Immature natural killer cell (primary cell): ENCODE data around the gene IVNS1ABP. TPM values are rescaled to one million over a fixed set of nuclear protein-coding genes. Genes with fewer than 3 reads are reported as not detected.
"Not testable (repeated sequence)": the region's sequence is repeated elsewhere in the genome, so short reads cannot be mapped to it uniquely, and the experiment has no call there.

Experiments used
- DNase-seq, 3 donors: peaks; one replicate each; pipeline ENCODE4 v3.0.0; 2022; ENCODE audit warnings: mixed read lengths in 1 of 3
- H3K27ac Mint-ChIP-seq, 6 donors: one replicate each; pipeline ENCODE4 v1.8.0; 2020; ENCODE audit warnings: mixed read lengths in 6 of 6, mild to moderate bottlenecking in 5 of 6, inconsistent platforms in 4 of 6, moderate library complexity in 3 of 6
- H3K27me3 Mint-ChIP-seq, 3 donors: one replicate each; pipeline ENCODE4 v1.8.0; 2020 to 2021; ENCODE audit warnings: low read depth in 3 of 3, mild to moderate bottlenecking in 3 of 3, mixed read lengths in 3 of 3, moderate library complexity in 3 of 3, inconsistent platforms in 1 of 3
- H3K36me3 Mint-ChIP-seq, 3 donors: one replicate each; pipeline ENCODE4 v1.8.0; 2020; ENCODE audit warnings: mixed read lengths in 3 of 3, inconsistent platforms in 2 of 3, mild to moderate bottlenecking in 2 of 3
- H3K4me1 Mint-ChIP-seq, 2 donors: one replicate each; pipeline ENCODE4 v1.8.0; 2020; ENCODE audit warnings: inconsistent platforms in 2 of 2, mild to moderate bottlenecking in 2 of 2, mixed read lengths in 2 of 2, moderate library complexity in 1 of 2
- H3K4me3 Mint-ChIP-seq, 5 donors: one replicate each; pipeline ENCODE4 v1.8.0; 2020; ENCODE audit warnings: mild to moderate bottlenecking in 5 of 5, mixed read lengths in 5 of 5, inconsistent platforms in 3 of 5, moderate library complexity in 3 of 5
- H3K9me3 Mint-ChIP-seq, 6 donors: one replicate each; pipeline ENCODE4 v1.8.0; 2020; ENCODE audit warnings: mild to moderate bottlenecking in 6 of 6, mixed read lengths in 6 of 6, inconsistent platforms in 4 of 6, moderate library complexity in 3 of 6
- polyA plus RNA-seq, 3 donors: library from polyadenylated mRNA; unstranded; fragments of 300-500 nt; fragmentation: Illumina TruSeq; gene quantifications; one replicate each; pipeline ENCODE4 v1.2.3, GENCODE V29; 2021

The IVNS1ABP gene
- polyA plus RNA-seq, 3 donors from 2014 or later: 68.6 to 146 (median 110) TPM

DNA sequence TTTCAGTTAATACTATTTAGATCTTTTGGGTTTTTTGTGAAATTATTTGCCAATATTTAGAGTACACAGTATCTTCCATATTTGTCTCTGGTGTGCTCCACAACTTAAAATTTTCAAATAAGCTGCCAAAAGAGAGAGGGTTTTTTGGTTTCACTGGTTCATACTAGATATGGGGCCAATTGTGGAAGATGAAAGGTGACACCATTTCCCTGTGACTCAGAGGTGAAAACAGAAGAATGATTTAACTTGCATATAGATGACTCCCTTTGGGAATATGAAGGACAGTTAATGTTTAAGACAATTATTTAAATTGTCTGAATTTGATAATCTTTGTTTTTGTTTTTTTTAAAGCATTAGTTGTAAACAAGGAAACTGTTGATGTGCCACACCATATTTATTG, 37.5 kb downstream of the IVNS1ABP start:
- no peak overlapping the region for H3K4me3 Mint-ChIP-seq
- H3K27ac Mint-ChIP-seq: no peak overlapping the region
- H3K27me3 Mint-ChIP-seq: peaks cover 0 to 2% (median 0%) of the 10 kb centered on the region in 3 donors
- H3K36me3 Mint-ChIP-seq: peaks cover 7 to 14% (median 11%) of the 10 kb centered on the region in 3 donors
- no peaks in the 10 kb centered on the region for H3K9me3 Mint-ChIP-seq
- peaks cover 15 to 25% of the 10 kb centered on the region in 2 donors for H3K4me1 Mint-ChIP-seq
- DNase-seq: no peak

DNA sequence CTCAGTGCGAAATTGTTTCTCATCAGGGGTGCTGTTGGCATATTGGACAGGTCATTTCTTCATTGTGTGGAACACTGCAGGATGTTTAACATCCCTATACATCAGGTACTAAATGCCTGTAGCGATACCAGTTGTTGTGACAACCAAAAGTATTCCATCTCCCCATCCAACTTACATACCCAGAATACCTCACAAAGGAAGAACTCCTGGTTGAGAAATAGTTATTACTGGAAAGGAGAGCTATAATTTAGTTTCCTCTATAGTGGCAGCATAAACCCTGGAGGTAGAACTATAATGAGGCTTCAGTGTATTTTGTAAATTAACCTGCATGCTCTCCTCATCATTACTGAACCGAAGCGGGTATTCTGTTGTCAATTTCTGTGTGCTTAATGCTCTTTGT, 45.1 kb downstream of the IVNS1ABP start:
- H3K27me3 Mint-ChIP-seq: peaks cover 0 to 2% (median 0%) of the 10 kb centered on the region in 3 donors
- H3K9me3 Mint-ChIP-seq: no peaks in the 10 kb centered on the region
- peaks cover 0 to 8% (median 3%) of the 10 kb centered on the region in 3 donors for H3K36me3 Mint-ChIP-seq
- no peaks in the 10 kb centered on the region for H3K4me1 Mint-ChIP-seq
- no peak overlapping the region for H3K27ac Mint-ChIP-seq
- no peak for DNase-seq
- no peak overlapping the region for H3K4me3 Mint-ChIP-seq

GRCh38 chr1:185268352-185268751, 48.7 kb downstream of the IVNS1ABP start:
- DNase-seq: no peak
- no peaks in the 10 kb centered on the region for H3K9me3 Mint-ChIP-seq
- no peaks in the 10 kb centered on the region for H3K4me1 Mint-ChIP-seq
- peaks cover 0 to 2% (median 2%) of the 10 kb centered on the region in 3 donors for H3K27me3 Mint-ChIP-seq
- no peak overlapping the region for H3K4me3 Mint-ChIP-seq
- no peak overlapping the region for H3K27ac Mint-ChIP-seq
- peaks cover 0 to 8% (median 3%) of the 10 kb centered on the region in 3 donors for H3K36me3 Mint-ChIP-seq

DNA sequence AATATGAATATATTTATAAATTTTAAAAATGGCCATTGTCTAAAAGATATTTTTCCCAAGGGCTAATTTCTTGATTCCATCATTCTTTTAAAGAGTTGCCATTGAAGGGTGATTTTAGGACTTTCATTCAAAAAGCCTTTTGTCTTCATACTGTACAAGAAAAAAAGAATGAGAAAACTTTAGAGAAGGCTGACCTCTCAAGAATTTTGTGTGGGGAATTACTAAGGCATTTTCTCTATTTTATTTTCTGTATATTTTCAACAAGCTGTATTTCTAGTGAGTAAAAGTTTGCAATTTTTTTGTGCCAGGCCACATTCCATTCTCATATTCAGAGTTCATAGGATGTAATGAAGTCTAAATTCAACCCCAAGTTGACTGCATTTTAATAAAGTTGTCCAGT, 49.3 kb downstream of the IVNS1ABP start:
- Mint-ChIP-seq H3K36me3 (peaks cover 0 to 8% (median 3%) of the 10 kb centered on the region in 3 donors), H3K9me3 (no peaks in the 10 kb centered on the region), H3K27me3 (peaks cover 0 to 2% (median 2%) of the 10 kb centered on the region in 3 donors), H3K27ac (no peak overlapping the region), H3K4me1 (no peaks in the 10 kb centered on the region), H3K4me3 (no peak overlapping the region)
- no peak for DNase-seq

GRCh38 chr1:185267301-185267700, 49.7 kb downstream of the IVNS1ABP start:
- Mint-ChIP-seq H3K9me3 (no peaks in the 10 kb centered on the region), H3K27me3 (peaks cover 0 to 2% (median 2%) of the 10 kb centered on the region in 3 donors), H3K36me3 (peaks cover 0 to 5% (median 3%) of the 10 kb centered on the region in 3 donors), H3K4me3 (no peak overlapping the region), H3K4me1 (no peaks in the 10 kb centered on the region), H3K27ac (no peak overlapping the region)
- no peak for DNase-seq

DNA sequence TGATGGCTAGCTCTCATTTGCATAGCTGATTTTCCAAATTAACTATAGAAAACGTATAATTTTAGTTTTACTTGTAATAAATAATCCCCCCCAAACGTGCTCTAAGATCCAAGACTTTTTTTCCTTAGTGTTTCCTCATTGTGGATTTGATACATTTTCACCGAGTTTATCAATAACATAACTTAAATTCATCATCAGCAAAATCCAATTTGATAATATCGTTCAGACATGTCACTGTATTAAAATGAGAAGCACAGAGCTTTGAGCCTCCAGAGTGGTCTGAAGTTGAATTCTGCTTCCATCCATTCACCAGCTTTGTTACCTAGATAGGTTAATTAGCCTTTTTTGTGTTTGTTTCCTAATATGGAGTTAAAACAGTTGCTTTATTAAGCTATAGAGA, 51.7 kb downstream of the IVNS1ABP start:
- no peaks in the 10 kb centered on the region for H3K4me1 Mint-ChIP-seq
- H3K36me3 Mint-ChIP-seq: no peaks in the 10 kb centered on the region
- no peak overlapping the region for H3K27ac Mint-ChIP-seq

GRCh38 chr1:185263780-185264179, 53.3 kb downstream of the IVNS1ABP start:
- Mint-ChIP-seq H3K4me3 (no peak overlapping the region), H3K4me1 (no peaks in the 10 kb centered on the region), H3K27ac (no peak overlapping the region), H3K27me3 (peaks cover 0 to 4% (median 0%) of the 10 kb centered on the region in 3 donors), H3K9me3 (no peaks in the 10 kb centered on the region), H3K36me3 (no peaks in the 10 kb centered on the region)
- DNase-seq: no peak

More for the DNA sequence above, 51.7 kb downstream of the IVNS1ABP start:
- Mint-ChIP-seq H3K4me3 (no peak overlapping the region), H3K27me3 (peaks cover 0 to 4% (median 0%) of the 10 kb centered on the region in 3 donors), H3K9me3 (no peaks in the 10 kb centered on the region)
- no peak for DNase-seq

- Mint-ChIP-seq H3K4me3 (no peak overlapping the region), H3K27ac (no peak overlapping the region), H3K36me3 (no peaks in the 10 kb centered on the region), H3K4me1 (no peaks in the 10 kb centered on the region), H3K27me3 (peaks cover 0 to 4% (median 2%) of the 10 kb centered on the region in 3 donors), H3K9me3 (no peaks in the 10 kb centered on the region)
- DNase-seq: no peak
These were observed 53.8 kb downstream of the IVNS1ABP start for GRCh38 chr1:185263292-185263691.

- Mint-ChIP-seq H3K9me3 (no peaks in the 10 kb centered on the region), H3K27ac (no peak overlapping the region), H3K27me3 (peaks cover 0 to 4% (median 2%) of the 10 kb centered on the region in 3 donors), H3K4me3 (no peak overlapping the region), H3K36me3 (no peaks in the 10 kb centered on the region), H3K4me1 (peaks cover 0 to 7% of the 10 kb centered on the region in 2 donors)
- DNase-seq: no peak
These were observed 54.9 kb downstream of the IVNS1ABP start for GRCh38 chr1:185262151-185262550.

GRCh38 chr1:185260611-185261010, 56.4 kb downstream of the IVNS1ABP start:
- Mint-ChIP-seq H3K4me3 (no peak overlapping the region), H3K27ac (no peak overlapping the region), H3K36me3 (no peaks in the 10 kb centered on the region), H3K9me3 (no peaks in the 10 kb centered on the region), H3K4me1 (peaks cover 0 to 7% of the 10 kb centered on the region in 2 donors), H3K27me3 (peaks cover 0 to 4% (median 2%) of the 10 kb centered on the region in 3 donors)
- DNase-seq: no peak

- no peak overlapping the region for H3K27ac Mint-ChIP-seq
- H3K9me3 Mint-ChIP-seq: peaks cover 0 to 2% (median 0%) of the 10 kb centered on the region in 6 donors
- H3K27me3 Mint-ChIP-seq: peaks cover 0 to 2% (median 2%) of the 10 kb centered on the region in 3 donors
- no peak for DNase-seq
- H3K4me3 Mint-ChIP-seq: no peak overlapping the region
- H3K36me3 Mint-ChIP-seq: peaks cover 0 to 3% (median 3%) of the 10 kb centered on the region in 3 donors
- H3K4me1 Mint-ChIP-seq: peaks cover 0 to 7% of the 10 kb centered on the region in 2 donors
These were observed 58.4 kb downstream of the IVNS1ABP start for GRCh38 chr1:185258676-185259075.

DNA sequence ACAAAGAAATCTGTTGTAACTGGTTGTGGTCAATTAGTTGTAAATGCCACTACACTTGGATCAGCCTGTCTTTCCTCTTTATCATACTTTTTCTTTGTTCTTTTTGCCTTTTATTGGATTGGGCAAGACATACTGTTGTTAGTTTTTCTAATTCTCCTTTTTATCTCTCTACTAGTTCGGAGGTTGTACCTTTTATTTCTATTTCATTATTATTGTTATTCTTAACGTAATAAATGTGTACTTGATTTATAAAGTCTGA, 59.2 kb downstream of the IVNS1ABP start:
- no peak overlapping the region for H3K4me3 Mint-ChIP-seq
- H3K9me3 Mint-ChIP-seq: peaks cover 0 to 2% (median 0%) of the 10 kb centered on the region in 6 donors
- H3K27ac Mint-ChIP-seq: no peak overlapping the region
- DNase-seq: no peak
- peaks cover 0 to 2% (median 2%) of the 10 kb centered on the region in 3 donors for H3K27me3 Mint-ChIP-seq
- H3K4me1 Mint-ChIP-seq: peaks cover 0 to 7% of the 10 kb centered on the region in 2 donors
- H3K36me3 Mint-ChIP-seq: peaks cover 0 to 3% (median 3%) of the 10 kb centered on the region in 3 donors

DNA sequence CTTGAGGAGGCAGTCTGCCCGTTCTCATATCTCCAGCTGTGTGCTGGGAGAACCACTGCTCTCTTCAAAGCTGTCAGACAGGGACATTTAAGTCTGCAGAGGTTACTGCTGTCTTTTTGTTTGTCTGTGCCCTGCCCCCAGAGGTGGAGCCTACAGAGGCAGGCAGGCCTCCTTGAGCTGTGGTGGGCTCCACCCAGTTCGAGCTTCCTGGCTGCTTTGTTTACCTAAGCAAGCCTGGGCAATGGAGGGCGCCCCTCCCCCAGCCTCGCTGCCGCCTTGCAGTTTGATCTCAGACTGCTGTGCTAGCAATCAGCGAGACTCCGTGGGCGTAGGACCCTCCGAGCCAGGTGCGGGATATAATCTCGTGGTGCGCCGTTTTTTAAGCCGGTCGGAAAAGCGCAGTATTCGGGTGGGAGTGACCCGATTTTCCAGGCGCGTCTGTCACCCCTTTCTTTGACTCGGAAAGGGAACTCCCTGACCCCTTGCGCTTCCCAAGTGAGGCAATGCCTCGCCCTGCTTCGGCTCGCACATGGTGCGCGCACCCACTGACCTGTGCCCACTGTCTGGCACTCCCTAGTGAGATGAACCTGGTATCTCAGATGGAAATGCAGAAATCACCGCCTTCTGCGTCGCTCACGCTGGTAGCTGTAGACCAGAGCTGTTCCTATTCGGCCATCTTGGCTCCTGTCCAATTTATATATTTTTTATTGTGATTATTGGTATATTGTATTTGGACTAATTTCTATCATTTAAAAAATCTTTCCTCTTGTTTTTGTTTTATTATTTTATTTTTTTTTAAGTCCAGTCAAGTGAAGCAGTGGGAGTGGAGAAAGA, 59.7 kb downstream of the IVNS1ABP start:
- not testable (repeated sequence) for H3K36me3 Mint-ChIP-seq, H3K4me1 Mint-ChIP-seq, H3K4me3 Mint-ChIP-seq, DNase-seq, H3K27ac Mint-ChIP-seq, H3K27me3 Mint-ChIP-seq, H3K9me3 Mint-ChIP-seq

- H3K9me3 Mint-ChIP-seq, H3K36me3 Mint-ChIP-seq, H3K4me3 Mint-ChIP-seq, H3K27me3 Mint-ChIP-seq, H3K4me1 Mint-ChIP-seq, H3K27ac Mint-ChIP-seq, DNase-seq: not testable (repeated sequence)
These were observed 61.4 kb downstream of the IVNS1ABP start for GRCh38 chr1:185255595-185255994.

- not testable (repeated sequence) for H3K4me1 Mint-ChIP-seq, H3K4me3 Mint-ChIP-seq, H3K36me3 Mint-ChIP-seq, H3K27me3 Mint-ChIP-seq, DNase-seq, H3K27ac Mint-ChIP-seq, H3K9me3 Mint-ChIP-seq
These were observed 64.6 kb downstream of the IVNS1ABP start for GRCh38 chr1:185252404-185252803.
